Activated CD4-positive, alpha-beta T cell treated with anti-CD3 and anti-CD28 coated beads, Interleukin-2, amount 10 ng/mL, durations not matched to agents 7 days and 5 days (primary cell): Measurements from ENCODE around the gene CNTN4. TPM values are rescaled to one million over a fixed set of nuclear protein-coding genes. Genes with fewer than 3 reads are reported as not detected.

Experiments used
- CTCF ChIA-PET: fragments of 350-600 bp; sonication (Branson Sonifier 250); formaldehyde crosslinking; loops from one replicate; lab custom pipeline; 2021; ENCODE audit warnings: antibody characterized with exemption; lab: Charles Lee
- POLR2A ChIA-PET: fragments of 350-600 bp; sonication (Branson Sonifier 250); formaldehyde crosslinking; loops from one replicate; lab custom pipeline; 2021; ENCODE audit warnings: antibody characterized with exemption; lab: Charles Lee
- DNase-seq: peaks from one replicate; pipeline ENCODE4 v3.0.0-alpha.2; 2020
- H3K27ac Mint-ChIP-seq: one replicate; pipeline ENCODE4 v1.8.0; 2021; ENCODE audit warnings: mild to moderate bottlenecking, moderate library complexity, mixed read lengths
- H3K27me3 Mint-ChIP-seq: one replicate; pipeline ENCODE4 v1.8.0; 2021; ENCODE audit warnings: mixed read lengths
- H3K36me3 Mint-ChIP-seq: one replicate; pipeline ENCODE4 v1.8.0; 2021; ENCODE audit warnings: low read depth, mixed read lengths
- H3K4me1 Mint-ChIP-seq: one replicate; pipeline ENCODE4 v1.8.0; 2021; ENCODE audit warnings: mixed read lengths
- H3K4me3 Mint-ChIP-seq: one replicate; pipeline ENCODE4 v1.8.0; 2021; ENCODE audit warnings: mild to moderate bottlenecking, moderate library complexity, mixed read lengths
- H3K9me3 Mint-ChIP-seq: one replicate; pipeline ENCODE4 v1.8.0; 2021; ENCODE audit warnings: mixed read lengths
- total RNA-seq, 2 experiments: library from RNA; stranded (reverse); gene quantifications; one replicate each; pipeline ENCODE4 v1.2.3, GENCODE V29; 2021

The CNTN4 gene
- total RNA-seq, 2 experiments from 2014 or later: not detected

DNA sequence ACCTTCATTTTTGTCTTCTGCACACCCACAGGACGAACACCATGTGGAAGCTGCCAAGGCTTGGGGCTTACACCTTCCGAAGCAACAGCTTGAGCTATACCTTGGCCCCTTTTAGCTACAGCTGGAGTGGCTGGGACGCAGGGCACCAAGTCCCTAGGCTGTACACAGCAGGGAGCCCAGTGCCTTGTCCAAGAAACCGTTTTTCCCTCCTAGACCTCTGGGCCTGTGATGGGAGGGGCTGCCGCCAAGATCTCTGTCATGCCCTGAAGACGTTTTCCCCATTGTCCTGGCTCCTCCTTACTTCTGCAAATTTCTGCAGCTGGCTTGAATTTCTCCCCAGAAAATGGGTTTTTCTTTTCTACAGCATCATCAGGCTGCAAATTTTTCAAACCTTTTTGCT, 7.8 kb downstream of the CNTN4 start:
- DNase-seq: no peak
- ChIA-PET POLR2A (no interaction called here), CTCF (no interaction called here)
- peaks cover 8% of the 10 kb centered on the region for H3K9me3 Mint-ChIP-seq
- H3K4me3 Mint-ChIP-seq: no peak overlapping the region
- H3K4me1 Mint-ChIP-seq: no peaks in the 10 kb centered on the region
- no peak overlapping the region for H3K27ac Mint-ChIP-seq
- peaks cover 4% of the 10 kb centered on the region for H3K27me3 Mint-ChIP-seq
- H3K36me3 Mint-ChIP-seq: no peaks in the 10 kb centered on the region

DNA sequence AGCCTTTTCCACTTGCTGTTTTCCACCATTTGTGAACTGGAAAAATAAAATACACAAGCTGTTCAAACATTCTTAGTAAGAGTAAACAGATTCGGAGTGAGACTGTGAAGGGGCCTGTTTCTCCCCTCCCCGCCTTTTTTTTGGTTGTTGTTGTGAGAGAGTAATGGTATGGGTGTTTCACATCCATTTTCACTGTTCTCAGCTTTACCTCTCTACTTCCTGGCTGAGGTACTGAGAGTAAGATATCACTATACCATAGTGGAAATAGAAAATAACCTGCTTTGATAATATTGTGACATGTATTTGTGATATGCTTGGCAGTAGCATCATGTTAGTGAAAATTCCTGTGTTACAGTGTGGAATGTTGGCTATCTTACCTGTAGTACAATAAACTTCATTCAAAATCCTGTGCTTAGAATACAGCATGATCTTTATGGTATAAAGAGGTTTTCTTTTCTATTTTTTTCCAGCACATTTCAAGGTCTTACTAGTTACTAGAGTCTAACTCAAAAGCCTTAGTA, 12.0 kb downstream of the CNTN4 start:
- no peaks in the 10 kb centered on the region for H3K27me3 Mint-ChIP-seq
- H3K4me1 Mint-ChIP-seq: no peaks in the 10 kb centered on the region
- DNase-seq: no peak
- peaks cover 4% of the 10 kb centered on the region for H3K9me3 Mint-ChIP-seq
- H3K36me3 Mint-ChIP-seq: no peaks in the 10 kb centered on the region
- no peak overlapping the region for H3K27ac Mint-ChIP-seq
- POLR2A ChIA-PET: no interaction called here
- CTCF ChIA-PET: no interaction called here
- no peak overlapping the region for H3K4me3 Mint-ChIP-seq

DNA sequence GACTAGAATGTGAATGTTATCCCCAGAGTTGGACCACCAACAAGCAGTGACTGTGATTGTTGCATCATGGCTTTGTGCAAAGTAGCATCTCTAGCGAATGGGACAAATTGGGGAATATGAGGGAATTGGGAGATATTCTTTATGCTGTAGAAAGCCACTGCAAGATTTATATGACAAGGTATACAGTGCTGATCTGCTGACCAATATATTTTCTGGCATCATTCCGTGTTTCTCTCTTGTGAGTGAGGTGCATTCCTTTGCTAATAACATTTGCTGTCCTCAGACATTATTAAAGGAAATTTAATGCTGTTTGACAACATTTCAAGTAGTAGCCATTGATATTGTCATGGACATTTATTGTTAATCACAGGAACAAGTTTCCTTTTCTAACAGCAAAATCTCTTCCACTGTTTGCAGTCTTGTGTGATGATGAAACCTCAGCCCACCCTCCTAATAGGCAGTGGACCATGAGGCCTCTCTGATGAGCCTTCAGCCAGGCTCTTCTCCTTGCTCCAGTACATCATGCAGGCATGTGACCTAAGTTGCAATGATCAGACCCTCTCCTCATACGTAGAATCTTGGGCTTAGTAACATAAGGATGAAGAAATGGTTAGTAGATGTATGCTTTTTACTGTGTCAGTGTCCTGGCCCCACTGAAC, 16.1 kb downstream of the CNTN4 start:
- H3K4me1 Mint-ChIP-seq: no peaks in the 10 kb centered on the region
- H3K36me3 Mint-ChIP-seq: no peaks in the 10 kb centered on the region
- ChIA-PET POLR2A (no interaction called here), CTCF (no interaction called here)
- H3K4me3 Mint-ChIP-seq: no peak overlapping the region
- H3K9me3 Mint-ChIP-seq: no peaks in the 10 kb centered on the region
- no peaks in the 10 kb centered on the region for H3K27me3 Mint-ChIP-seq
- no peak overlapping the region for H3K27ac Mint-ChIP-seq
- no peak for DNase-seq

DNA sequence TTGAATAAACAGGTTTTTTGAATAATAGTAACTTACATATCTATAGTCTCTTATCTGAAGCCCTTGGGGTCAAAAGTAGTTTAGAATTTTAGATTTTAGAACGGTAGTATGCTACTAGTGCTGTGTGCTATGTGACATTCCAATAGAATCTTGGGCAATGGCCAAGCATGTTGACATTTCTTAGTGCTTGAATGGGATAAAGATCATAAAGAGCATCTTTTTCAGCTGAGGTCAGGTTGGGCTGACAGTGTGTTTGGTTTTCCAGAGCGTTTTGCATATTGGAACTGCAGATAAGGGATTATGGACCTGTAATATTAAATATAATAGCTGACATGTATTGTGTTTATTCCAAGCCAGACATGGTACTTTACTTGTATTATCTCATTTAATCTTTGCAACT, 32.1 kb downstream of the CNTN4 start:
- no peak for DNase-seq
- no peaks in the 10 kb centered on the region for H3K36me3 Mint-ChIP-seq
- H3K4me1 Mint-ChIP-seq: no peaks in the 10 kb centered on the region
- H3K4me3 Mint-ChIP-seq: no peak overlapping the region
- POLR2A ChIA-PET: no interaction called here
- H3K27ac Mint-ChIP-seq: no peak overlapping the region
- CTCF ChIA-PET: no interaction called here
- peaks cover 3% of the 10 kb centered on the region for H3K9me3 Mint-ChIP-seq
- H3K27me3 Mint-ChIP-seq: no peaks in the 10 kb centered on the region

DNA sequence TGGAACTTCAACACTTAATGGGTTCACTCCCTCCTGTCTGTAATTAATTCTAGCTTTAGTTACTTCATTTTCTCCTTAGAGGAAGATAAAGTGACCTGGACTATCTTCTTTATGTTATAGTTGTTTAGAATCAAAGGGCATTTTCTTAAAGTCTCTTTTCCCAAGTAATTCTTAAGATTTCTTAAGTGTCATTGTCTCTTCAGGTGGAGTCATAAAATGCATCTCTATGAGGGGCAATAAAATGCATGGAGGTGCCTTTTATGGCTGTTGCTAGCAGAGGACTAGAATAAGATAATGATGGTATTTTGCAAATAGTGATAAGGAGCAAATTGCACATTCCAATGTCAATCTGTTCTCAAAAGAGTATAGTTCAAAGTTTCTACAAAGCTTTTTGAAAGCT, 34.5 kb downstream of the CNTN4 start:
- Mint-ChIP-seq H3K4me1 (no peaks in the 10 kb centered on the region), H3K27me3 (no peaks in the 10 kb centered on the region), H3K9me3 (no peaks in the 10 kb centered on the region), H3K36me3 (no peaks in the 10 kb centered on the region), H3K27ac (no peak overlapping the region), H3K4me3 (no peak overlapping the region)
- POLR2A ChIA-PET: no interaction called here
- DNase-seq: no peak
- CTCF ChIA-PET: no interaction called here

DNA sequence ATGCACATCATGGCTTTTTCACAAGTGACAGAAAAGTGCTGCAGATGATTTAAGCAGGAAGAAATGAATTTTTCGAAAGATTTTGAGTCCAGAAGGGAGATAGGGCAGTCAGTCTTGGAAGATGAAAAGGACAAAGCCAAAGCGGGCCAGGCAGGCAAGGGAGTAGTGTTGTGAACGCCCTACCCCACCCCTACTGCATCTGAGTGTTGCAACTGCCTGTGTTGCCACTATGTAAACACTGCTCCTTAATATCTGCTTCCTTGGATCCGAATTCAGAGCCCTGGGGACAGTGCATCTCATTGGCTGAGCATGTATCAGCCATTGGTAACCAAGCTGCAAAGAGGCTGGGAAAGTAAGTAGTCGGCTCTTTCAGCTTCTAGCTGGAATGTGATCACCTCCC, 39.0 kb downstream of the CNTN4 start:
- H3K27ac Mint-ChIP-seq: no peak overlapping the region
- POLR2A ChIA-PET: no interaction called here

DNA sequence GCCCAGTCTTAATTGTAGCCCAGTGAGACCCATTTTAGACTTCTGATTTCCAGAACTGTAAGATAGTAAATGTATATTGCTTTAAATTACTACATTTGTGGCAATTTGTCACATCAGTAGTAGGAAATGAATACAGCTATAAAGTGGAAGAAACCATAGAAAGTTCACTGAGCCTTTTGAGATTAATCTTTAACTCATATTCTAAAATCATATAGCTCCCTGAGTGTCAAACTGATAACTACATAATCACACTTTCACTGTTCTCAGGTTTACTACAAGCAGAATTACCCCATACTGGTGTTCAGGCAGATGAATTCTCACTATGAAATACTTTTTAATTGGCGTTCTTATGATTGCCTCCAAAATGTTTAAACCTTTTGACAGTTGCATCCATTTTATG, 42.8 kb downstream of the CNTN4 start:
- H3K4me3 Mint-ChIP-seq: no peak overlapping the region
- DNase-seq: no peak
- H3K36me3 Mint-ChIP-seq: no peaks in the 10 kb centered on the region
- POLR2A ChIA-PET: no interaction called here
- no peak overlapping the region for H3K27ac Mint-ChIP-seq
- no peaks in the 10 kb centered on the region for H3K9me3 Mint-ChIP-seq
- CTCF ChIA-PET: no interaction called here
- no peaks in the 10 kb centered on the region for H3K4me1 Mint-ChIP-seq
- H3K27me3 Mint-ChIP-seq: no peaks in the 10 kb centered on the region

More for the DNA sequence above, 39.0 kb downstream of the CNTN4 start:
- H3K4me3 Mint-ChIP-seq: no peak overlapping the region
- no peak for DNase-seq
- no peaks in the 10 kb centered on the region for H3K36me3 Mint-ChIP-seq
- H3K27me3 Mint-ChIP-seq: no peaks in the 10 kb centered on the region
- no peaks in the 10 kb centered on the region for H3K4me1 Mint-ChIP-seq
- CTCF ChIA-PET: no interaction called here
- H3K9me3 Mint-ChIP-seq: no peaks in the 10 kb centered on the region

DNA sequence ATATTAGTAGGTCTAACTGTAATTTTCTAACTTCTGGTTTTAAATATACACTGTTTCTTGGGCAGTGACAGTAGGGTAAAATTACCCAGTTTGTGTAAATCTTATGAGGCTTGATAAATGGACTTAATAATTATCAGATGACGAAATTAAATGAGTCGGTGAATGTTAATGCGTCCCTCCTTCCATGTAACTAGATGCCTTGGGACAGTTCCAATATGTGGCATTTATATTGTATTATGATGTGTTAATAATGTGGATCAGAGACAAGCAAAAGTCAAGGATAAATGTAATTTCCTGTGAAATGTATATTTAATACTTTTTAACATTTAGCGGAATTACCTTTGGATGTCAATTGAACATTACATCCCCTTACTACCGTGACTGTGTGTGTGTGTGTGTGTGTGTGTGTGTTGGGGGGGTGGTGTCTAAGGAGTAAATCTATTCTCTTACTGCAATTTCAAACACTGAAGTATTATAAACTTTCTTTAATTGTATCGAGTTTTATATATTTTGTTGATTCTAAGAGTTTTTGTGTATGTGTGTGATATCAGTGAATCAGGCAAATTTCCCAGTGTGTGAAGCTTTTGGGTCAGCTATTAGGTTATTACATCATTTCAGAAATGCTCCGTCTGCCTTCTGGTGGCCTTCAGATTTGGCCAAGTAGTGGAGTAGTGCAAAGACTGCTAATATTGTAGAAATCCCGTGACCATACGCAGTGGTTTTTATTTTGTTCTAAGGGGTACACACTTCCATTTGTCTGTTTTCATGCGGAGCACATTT, 50.1 kb downstream of the CNTN4 start:
- Mint-ChIP-seq H3K27ac (no peak overlapping the region), H3K4me3 (no peak overlapping the region), H3K36me3 (no peaks in the 10 kb centered on the region), H3K9me3 (no peaks in the 10 kb centered on the region), H3K27me3 (no peaks in the 10 kb centered on the region), H3K4me1 (no peaks in the 10 kb centered on the region)
- no peak for DNase-seq
- CTCF ChIA-PET: no interaction called here
- POLR2A ChIA-PET: interaction anchor here (0.7 kb wide), 1 partner anchor 18 kb away, joined by 3 read pairs; no protein-coding TSS in a partner anchor

DNA sequence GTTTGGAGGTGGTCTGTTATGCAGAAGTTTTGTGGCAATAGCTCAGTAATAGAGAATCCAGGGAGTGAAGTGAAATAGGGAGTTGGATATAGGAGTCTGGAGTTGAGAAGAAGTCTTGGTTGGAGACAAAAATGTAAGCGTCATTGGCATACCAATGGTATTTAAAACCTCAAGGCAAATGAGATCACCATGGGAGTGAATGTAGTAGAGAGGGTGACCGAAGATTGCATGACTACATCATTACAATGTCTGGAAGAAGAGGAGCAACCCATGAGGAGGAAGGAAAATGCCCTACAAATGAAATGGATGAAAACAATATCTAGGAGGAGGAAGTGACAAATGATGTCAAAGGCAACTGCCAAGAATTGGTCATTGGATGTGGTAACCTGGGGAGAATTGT, 54.4 kb downstream of the CNTN4 start:
- no peak overlapping the region for H3K27ac Mint-ChIP-seq
- no peaks in the 10 kb centered on the region for H3K9me3 Mint-ChIP-seq
- no peaks in the 10 kb centered on the region for H3K36me3 Mint-ChIP-seq
- no peak for DNase-seq
- H3K4me1 Mint-ChIP-seq: no peaks in the 10 kb centered on the region
- no peaks in the 10 kb centered on the region for H3K27me3 Mint-ChIP-seq
- H3K4me3 Mint-ChIP-seq: no peak overlapping the region
- ChIA-PET POLR2A (no interaction called here), CTCF (no interaction called here)

DNA sequence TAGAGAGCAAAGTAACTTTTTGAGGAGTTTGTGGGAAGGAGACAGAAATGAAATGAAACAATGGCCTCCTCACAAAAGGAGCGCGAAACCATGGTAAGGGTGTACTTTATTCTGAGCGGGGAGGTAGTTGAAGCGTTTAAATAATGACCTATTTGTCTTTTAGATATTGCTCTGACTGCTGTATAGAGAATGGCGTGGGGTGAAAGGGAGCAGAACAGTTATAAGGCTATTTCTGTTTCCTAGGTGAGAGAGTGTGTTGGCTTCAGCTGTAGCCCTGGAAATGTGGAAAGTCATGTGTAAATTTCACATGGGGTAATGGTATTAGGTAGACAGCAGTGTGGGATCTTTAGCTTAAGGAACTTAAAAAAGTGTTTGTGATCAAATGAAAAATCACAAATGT, 54.9 kb downstream of the CNTN4 start:
- CTCF ChIA-PET: no interaction called here
- POLR2A ChIA-PET: no interaction called here
- DNase-seq: no peak
- H3K27me3 Mint-ChIP-seq: no peaks in the 10 kb centered on the region
- H3K36me3 Mint-ChIP-seq: no peaks in the 10 kb centered on the region
- no peaks in the 10 kb centered on the region for H3K9me3 Mint-ChIP-seq
- no peak overlapping the region for H3K4me3 Mint-ChIP-seq
- H3K27ac Mint-ChIP-seq: no peak overlapping the region
- H3K4me1 Mint-ChIP-seq: no peaks in the 10 kb centered on the region

DNA sequence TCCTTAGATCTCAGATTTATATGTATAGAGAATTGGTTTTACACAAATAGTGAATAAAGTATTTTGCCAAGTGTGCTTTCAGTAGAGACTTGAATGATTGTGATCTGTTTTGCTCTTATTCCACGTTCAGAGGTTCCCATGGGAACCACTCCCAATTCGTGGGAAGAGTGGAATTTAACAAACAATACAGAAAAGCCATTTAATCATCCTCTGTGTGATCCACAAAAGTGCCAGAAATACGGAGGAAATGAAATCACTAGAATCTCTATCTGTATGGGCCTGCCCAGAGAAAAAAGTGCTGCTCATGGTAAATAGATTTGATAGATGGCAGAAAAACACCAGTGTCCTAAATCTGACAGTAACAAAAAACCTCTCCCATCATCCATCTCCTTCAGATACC, 56.0 kb downstream of the CNTN4 start:
- CTCF ChIA-PET: no interaction called here
- Mint-ChIP-seq H3K4me1 (no peaks in the 10 kb centered on the region), H3K36me3 (no peaks in the 10 kb centered on the region), H3K27ac (no peak overlapping the region), H3K4me3 (no peak overlapping the region), H3K9me3 (no peaks in the 10 kb centered on the region), H3K27me3 (no peaks in the 10 kb centered on the region)
- no peak for DNase-seq
- POLR2A ChIA-PET: no interaction called here

DNA sequence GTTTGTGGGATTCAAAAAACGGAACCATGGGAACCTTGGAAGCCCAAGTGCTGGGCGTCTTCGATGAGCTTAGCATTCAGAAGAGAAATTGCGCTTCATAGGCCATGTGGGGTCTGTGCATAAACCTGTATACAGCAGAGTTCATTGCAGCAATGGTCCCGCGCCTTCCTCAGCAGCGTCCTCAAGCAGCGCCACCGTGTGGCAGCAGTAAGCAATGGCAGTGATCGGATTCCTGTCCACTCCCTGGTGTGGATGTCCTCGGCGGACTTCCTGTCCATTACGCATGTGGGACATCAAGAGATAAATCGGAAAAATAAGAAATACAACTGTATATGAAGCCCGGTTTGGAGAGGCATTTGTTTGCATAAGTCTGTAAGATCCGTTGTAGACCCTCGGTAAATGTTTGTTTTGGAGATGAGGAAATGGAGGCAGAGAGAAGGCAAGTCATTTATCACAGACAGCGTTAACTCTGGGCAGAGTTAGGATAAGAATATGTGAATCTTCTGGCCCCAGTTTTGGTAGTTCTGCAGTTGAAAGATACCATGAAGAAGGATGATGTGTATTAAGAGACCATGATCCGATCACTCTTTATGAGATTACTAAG, 57.7 kb downstream of the CNTN4 start:
- H3K27ac Mint-ChIP-seq: no peak overlapping the region
- peak; percentile 6 for DNase-seq
- H3K4me3 Mint-ChIP-seq: no peak overlapping the region
- POLR2A ChIA-PET: no interaction called here
- no peaks in the 10 kb centered on the region for H3K9me3 Mint-ChIP-seq
- H3K4me1 Mint-ChIP-seq: no peaks in the 10 kb centered on the region
- H3K36me3 Mint-ChIP-seq: no peaks in the 10 kb centered on the region
- CTCF ChIA-PET: no interaction called here
- no peaks in the 10 kb centered on the region for H3K27me3 Mint-ChIP-seq

DNA sequence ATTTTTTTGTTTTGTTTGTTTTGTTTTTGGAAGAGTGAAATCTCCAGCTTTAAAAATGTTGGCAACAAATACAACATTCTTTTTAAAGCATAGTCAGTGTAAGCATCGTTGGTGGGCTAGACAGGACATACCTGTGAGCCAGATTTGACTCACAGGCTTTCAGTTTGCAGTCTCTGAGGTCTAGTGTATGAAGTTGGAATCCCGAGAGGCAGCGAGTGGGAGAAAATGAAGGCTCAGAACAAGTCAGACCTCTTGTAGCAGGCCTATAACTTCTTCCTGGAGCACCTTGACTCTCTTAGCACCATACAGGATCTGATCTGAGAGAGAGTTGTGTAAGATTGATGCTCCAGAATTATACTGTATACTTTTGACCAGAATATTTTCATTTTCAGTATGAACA, 60.2 kb downstream of the CNTN4 start:
- DNase-seq: no peak
- no peak overlapping the region for H3K4me3 Mint-ChIP-seq
- H3K27me3 Mint-ChIP-seq: no peaks in the 10 kb centered on the region
- H3K9me3 Mint-ChIP-seq: no peaks in the 10 kb centered on the region
- H3K27ac Mint-ChIP-seq: no peak overlapping the region
- H3K4me1 Mint-ChIP-seq: no peaks in the 10 kb centered on the region
- ChIA-PET CTCF (no interaction called here), POLR2A (no interaction called here)
- no peaks in the 10 kb centered on the region for H3K36me3 Mint-ChIP-seq
